Fibroblast of skin of right biceps (primary cell): ENCODE results near the gene C6orf141.
A peak's percentile ranks its signal among the peaks of the same experiment; 100 is the strongest.

Source experiments
- DNase-seq: peaks from one replicate; pipeline ENCODE4 v3.0.0-alpha.2; 2013

The C6orf141 gene

DNA sequence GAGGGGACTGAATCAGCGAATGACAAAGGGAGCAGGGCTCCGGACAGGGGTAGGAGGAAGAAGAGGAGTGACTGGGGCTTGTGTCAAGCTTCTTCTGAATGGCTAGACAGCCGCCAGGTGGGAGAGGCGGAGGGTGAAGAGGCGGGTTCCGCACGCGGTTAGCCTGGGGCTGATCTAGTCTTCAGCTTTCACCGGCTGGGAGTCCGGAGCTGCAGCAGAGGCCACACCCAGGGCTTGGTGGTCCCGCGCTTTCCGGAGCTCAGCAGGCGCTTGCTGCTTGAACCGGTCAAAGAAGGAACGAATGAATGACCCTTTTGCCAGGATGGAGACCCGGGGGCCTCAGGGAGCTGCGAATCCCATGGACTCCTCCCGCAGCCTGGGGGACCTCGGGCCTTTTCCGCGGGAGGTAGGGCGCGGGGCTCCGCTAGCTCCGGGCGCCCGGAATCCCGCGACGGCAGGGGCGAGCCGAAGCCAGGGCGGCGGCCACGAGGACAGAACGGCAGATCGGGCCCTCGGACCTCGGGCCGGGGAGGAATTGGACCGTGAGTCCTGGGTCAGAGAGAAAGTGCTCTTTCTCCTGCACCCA lies at the start of gene C6orf141:
Gene C6orf141, plus strand, starts transcription at position 177 of the 586 bp plus-strand sequence. Its CDS starts 125 bp downstream, at position 302.
- no peak for DNase-seq

DNA sequence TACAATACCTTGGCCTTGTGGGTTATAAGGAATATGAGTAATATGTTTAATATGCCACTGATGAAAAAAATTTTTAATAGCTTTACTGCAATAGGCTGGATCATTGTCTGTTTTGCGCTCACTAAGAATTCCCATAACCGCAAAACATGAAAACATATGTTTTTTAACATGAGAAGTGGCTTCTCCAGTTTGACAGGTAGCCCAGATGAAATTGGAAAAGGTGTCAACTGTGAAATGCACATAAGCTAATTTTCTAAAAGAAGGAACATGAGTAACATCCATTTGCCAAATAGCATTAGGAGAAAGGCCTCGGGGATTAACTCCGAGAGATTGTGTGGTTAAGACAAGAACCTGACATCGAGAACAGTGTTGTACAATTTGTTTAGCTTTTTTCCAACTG lies 45.8 kb upstream of the C6orf141 start:
- DNase-seq: no peak

GRCh38 chr6:49506569-49507111 lies 43.8 kb upstream of the C6orf141 start:
- no peak for DNase-seq

DNA sequence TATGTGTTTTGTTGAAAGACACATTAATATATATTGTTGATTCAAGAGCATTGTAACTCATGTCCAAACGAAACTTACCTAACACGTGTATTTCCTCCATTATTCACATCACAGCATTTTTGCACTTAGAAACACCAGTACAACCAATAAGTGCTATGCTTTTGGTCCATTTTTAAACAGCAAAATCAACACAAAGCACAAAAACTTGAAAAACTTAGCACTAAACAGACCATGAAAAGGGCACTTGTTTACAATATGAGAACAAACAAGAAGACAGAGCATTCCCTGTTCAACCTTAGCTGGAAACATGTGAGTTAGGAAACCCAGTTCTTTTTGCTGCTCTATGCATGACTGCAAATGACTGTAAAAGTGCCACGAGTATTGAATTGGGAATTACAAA lies 41.1 kb upstream of the C6orf141 start:
- DNase-seq: no peak

DNA sequence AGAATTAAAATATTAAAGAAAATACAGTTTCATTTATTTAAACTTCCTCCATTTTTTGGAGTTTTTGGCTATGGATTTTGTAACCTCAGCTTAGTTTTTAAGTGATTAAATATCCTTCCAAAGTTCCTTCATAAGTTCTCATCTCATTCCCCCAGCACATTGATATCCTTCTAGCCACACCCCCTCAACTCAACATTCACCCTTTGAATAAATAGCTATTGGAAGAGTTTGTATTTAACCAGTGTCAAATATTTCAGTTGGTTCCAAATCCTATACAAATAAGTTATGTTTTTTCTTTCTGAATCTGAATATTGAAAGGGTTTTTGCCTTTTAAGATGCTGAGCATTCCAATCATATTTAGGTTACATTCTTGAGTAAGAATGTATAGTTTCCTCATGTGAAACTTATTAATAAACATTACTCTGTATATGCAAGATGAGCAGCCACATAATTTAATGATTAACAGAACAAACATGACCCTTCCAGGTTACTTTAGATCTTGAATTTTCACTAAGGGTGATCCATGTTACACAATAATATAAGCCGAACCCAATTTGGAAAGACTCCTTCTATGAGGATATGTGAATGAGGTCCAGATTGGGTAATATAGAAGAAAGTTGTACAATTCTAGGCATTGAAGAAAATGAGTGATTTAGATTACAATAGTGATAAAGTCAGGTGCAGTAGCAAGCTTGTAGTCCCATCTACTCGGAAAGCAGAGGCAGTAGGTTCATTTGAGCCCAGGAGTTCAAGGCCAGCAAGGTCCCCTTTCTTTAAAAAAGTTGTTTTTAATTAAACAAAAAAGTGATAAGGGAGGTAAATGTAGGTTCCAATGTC lies 37.1 kb upstream of the C6orf141 start:
- DNase-seq: peak; percentile 51

DNA sequence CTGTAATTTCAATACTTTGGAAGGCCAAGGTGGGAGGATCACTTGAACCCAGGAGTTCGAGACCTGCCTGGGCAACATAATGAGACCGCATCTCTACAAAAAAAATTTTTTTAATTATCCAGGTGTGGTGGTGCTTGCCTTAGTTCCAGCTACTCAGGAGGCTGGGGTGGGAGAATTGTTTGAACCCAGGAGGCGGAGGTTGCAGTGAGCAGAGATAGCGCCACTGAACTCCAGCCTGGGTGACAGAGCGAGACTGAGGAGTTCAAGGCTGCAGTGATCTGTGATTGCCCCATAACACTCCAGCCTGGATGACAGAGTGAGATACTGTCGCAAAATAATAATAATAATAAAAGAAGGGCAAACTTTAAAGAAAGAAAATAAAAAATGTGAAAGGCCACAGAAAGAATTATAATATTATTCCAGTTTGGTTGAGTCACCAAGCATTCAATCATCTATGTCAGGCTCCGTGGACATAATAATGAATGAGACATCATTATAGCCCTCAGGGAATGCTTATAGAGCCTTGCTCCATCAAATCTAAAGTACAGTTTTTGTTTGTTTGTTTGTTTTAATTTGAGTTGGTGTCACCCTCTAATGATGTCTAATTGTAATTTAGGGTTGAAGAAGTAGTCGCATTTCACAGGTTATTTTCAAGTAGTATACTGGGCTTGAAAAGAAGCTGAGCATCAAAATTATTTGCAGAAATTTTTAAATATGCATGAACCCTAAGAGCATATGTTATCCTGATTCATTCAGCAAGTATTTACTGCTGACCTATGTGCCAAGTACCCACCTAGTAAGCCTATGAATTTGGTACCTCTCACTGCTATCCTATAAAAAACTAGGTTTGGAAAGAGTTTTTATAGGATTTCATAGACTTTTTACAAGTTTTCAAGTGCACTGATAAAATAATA lies 35.6 kb upstream of the C6orf141 start:
- DNase-seq: no peak

- DNase-seq: no peak
Measured at GRCh38 chr6:49515485-49516146, 34.9 kb upstream of the C6orf141 start.

- no peak for DNase-seq
Measured at GRCh38 chr6:49516147-49516505, 34.3 kb upstream of the C6orf141 start.

GRCh38 chr6:49517919-49518318 lies 32.5 kb upstream of the C6orf141 start:
- DNase-seq: no peak

DNA sequence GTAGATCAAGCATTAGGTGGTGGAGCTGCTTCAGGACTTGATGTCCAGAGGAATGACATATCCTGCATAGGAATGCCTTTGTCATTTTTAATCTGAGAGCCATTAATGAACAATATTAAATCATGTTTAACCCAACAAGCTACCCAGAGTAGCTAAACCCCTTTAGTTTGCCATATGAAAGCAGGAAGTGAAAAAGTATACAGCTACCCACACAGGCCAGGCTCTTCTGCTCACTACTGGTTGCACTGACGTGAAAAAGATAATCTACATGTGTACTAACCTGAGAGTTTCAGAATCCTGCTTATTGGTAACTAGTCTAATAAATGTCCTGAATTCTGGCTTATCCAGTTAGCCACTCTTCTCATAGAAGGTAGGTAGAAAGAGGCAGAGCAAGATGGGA lies 30.8 kb upstream of the C6orf141 start:
- no peak for DNase-seq

- no peak for DNase-seq
Measured at GRCh38 chr6:49522710-49523593, 27.5 kb upstream of the C6orf141 start.

- DNase-seq: no peak
Measured at GRCh38 chr6:49523901-49524300, 26.6 kb upstream of the C6orf141 start.

DNA sequence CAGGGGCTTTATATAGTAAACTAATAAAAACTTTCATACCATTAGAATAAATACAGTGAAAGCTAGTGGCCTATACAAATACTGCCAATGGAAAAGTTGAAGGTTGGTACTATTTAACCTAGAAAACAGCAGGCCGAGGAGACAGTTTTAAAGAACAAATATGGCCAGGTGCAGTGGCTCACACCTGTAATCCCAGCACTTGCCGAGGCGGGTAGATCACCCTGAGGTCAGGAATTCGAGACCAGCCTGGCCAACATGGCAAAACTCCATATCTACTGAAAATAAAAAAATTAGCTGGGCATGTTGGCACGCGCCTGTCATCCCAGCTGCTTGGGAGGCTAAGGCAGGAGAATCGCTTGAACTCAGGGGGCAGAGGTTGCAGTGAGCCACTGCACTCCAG lies 25.9 kb upstream of the C6orf141 start:
- DNase-seq: no peak

DNA sequence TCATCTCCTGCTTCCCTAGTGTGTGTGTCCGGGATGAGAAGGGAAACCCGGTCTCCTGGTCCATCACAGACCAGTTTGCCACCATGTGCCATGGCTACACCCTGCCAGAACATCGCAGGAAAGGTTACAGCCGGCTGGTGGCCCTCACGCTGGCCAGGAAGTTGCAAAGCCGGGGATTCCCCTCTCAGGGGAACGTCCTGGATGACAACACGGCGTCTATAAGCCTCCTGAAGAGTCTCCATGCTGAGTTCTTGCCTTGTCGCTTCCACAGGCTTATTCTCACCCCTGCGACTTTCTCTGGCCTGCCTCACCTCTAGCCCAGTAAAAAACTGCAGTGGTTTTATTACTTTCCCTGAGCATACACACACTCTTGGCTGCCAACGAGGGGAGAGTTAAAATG lies 23.9 kb upstream of the C6orf141 start:
- DNase-seq: no peak

- DNase-seq: no peak
Measured at GRCh38 chr6:49527320-49527719, 23.1 kb upstream of the C6orf141 start.

- no peak for DNase-seq
Measured at GRCh38 chr6:49528571-49528970, 21.9 kb upstream of the C6orf141 start.

- DNase-seq: no peak
Measured at GRCh38 chr6:49530141-49530776, 20.2 kb upstream of the C6orf141 start.

DNA sequence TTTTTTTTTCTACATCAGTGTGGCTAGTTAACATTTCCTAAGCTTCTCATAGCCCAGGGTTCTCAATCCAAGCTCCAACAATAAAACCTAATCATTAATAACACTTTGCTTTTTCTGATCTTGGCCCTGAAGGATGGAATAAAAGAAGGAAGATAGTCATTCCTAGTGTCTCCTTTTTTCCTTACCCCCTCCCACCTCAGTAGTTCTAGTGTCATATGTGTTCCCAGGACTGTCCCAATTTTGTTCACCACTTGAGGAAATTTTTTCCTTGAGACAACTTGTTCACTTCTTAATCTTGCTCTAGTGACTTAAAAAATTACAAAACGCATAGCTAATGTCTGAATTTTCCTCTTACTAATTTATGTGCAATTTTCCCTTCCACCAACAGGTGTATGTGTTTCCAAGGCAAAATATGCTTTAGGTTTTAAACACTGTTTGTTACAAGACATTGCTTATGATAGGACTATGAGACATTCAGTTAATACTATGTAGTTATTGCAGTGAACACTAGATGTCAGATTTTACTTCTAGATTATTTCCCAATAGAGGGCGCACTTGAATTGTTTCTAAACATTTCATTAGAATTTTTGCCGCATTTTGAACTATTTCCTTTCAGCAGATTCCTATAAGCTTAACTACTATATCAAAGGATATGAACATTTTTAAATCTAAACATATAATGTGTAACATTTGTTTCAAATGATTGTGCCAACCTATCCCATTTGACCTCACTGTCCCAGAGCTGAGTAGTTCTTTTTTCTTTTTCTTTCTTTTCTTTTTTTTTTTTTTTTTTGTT lies 18.5 kb upstream of the C6orf141 start:
- DNase-seq: peak; percentile 62

DNA sequence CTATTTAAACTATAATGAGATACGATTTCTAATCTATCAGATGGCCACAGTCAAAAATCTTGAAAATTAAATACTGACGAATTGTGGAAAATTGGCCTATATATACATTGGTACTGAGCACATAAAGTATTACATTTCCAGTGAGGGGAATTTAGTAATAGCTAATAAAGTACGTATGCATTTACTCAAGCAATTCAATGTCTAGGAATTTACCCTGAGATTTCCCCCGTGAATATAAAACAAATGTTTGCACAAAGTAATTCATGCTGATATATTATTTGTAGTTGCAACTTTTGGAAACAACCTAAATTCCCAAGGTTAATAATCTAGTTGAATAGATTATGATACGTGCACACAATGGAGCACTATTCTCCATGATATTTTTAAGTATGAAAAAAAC lies 14.7 kb upstream of the C6orf141 start:
- DNase-seq: no peak

GRCh38 chr6:49539102-49539501 lies 11.4 kb upstream of the C6orf141 start:
- no peak for DNase-seq
